Measurements from ENCODE around the gene MALSU1. TPM values are rescaled to one million over a fixed set of nuclear protein-coding genes. Genes with fewer than 3 reads are reported as not detected.
A peak's percentile ranks its signal among the peaks of the same experiment; 100 is the strongest.

The MALSU1 gene
- total RNA-seq, 1 donor from 2014 or later: 22.4 TPM

GRCh38 chr7:23261843-23262452 lies 37.2 kb upstream of the MALSU1 start:
- intact Hi-C loops (cut with DNase I): no loop called here
- H3K36me3 ChIP-seq: peaks cover 36 to 39% of the 10 kb centered on the region in 2 donors
- no peak overlapping the region for H3K27ac ChIP-seq
- no peaks in the 10 kb centered on the region for H3K9me3 ChIP-seq
- no peaks in the 10 kb centered on the region for H3K27me3 ChIP-seq
- no peaks in the 10 kb centered on the region for H3K4me1 ChIP-seq
- peak; percentile 35 to 90 (median 81) for TF ChIP-seq CTCF (IDR thresholded peaks at IDR 0.05)
- no peak overlapping the region for H3K4me3 ChIP-seq
- DNase-seq (ENCODE audit: low spot score in 2 of 2): peak; percentile 15 to 72

- Histone ChIP-seq H3K27ac (no peak overlapping the region), H3K27me3 (no peaks in the 10 kb centered on the region), H3K4me1 (no peaks in the 10 kb centered on the region), H3K9me3 (no peaks in the 10 kb centered on the region), H3K36me3 (peaks cover 23 to 29% of the 10 kb centered on the region in 2 donors), H3K4me3 (no peak overlapping the region)
- TF ChIP-seq CTCF (IDR thresholded peaks at IDR 0.05): no peak
- DNase-seq (ENCODE audit: low spot score in 2 of 2): no peak
- intact Hi-C loops (cut with DNase I): no loop called here
These were observed 34.2 kb upstream of the MALSU1 start for GRCh38 chr7:23264916-23265458.

GRCh38 chr7:23266918-23267317 lies 32.2 kb upstream of the MALSU1 start:
- intact Hi-C loops (cut with DNase I): no loop called here
- peaks cover 18 to 30% of the 10 kb centered on the region in 2 donors for H3K36me3 ChIP-seq

GRCh38 chr7:23267357-23267756 lies 31.8 kb upstream of the MALSU1 start:
- H3K36me3 ChIP-seq: peaks cover 18 to 30% of the 10 kb centered on the region in 2 donors

More at GRCh38 chr7:23266918-23267317, 32.2 kb upstream of the MALSU1 start:
- DNase-seq (ENCODE audit: low spot score in 2 of 2): no peak
- Histone ChIP-seq H3K4me1 (no peaks in the 10 kb centered on the region), H3K27me3 (no peaks in the 10 kb centered on the region), H3K27ac (no peak overlapping the region), H3K4me3 (no peak overlapping the region), H3K9me3 (no peaks in the 10 kb centered on the region)
- TF ChIP-seq CTCF (IDR thresholded peaks at IDR 0.05): no peak

GRCh38 chr7:23268167-23268566 lies 31.0 kb upstream of the MALSU1 start:
- no peak overlapping the region for H3K27ac ChIP-seq
- H3K27me3 ChIP-seq: no peaks in the 10 kb centered on the region
- H3K36me3 ChIP-seq: peaks cover 18 to 30% of the 10 kb centered on the region in 2 donors
- no peak overlapping the region for H3K4me3 ChIP-seq
- DNase-seq (ENCODE audit: low spot score in 2 of 2): no peak
- H3K4me1 ChIP-seq: no peaks in the 10 kb centered on the region
- intact Hi-C loops (cut with DNase I): no loop called here
- H3K9me3 ChIP-seq: no peaks in the 10 kb centered on the region
- no peak for TF ChIP-seq CTCF (IDR thresholded peaks at IDR 0.05)

More at GRCh38 chr7:23267357-23267756, 31.8 kb upstream of the MALSU1 start:
- no peak for TF ChIP-seq CTCF (IDR thresholded peaks at IDR 0.05)
- H3K4me1 ChIP-seq: no peaks in the 10 kb centered on the region
- H3K9me3 ChIP-seq: no peaks in the 10 kb centered on the region
- no peak overlapping the region for H3K27ac ChIP-seq
- intact Hi-C loops (cut with DNase I): no loop called here
- no peaks in the 10 kb centered on the region for H3K27me3 ChIP-seq
- no peak overlapping the region for H3K4me3 ChIP-seq
- no peak for DNase-seq (ENCODE audit: low spot score in 2 of 2)
